ENCODE measurements around the gene PPP2R2B. TPM values are rescaled to one million over a fixed set of nuclear protein-coding genes. Genes with fewer than 3 reads are reported as not detected.
A peak's percentile ranks its signal among the peaks of the same experiment; 100 is the strongest.

Gene PPP2R2B
- total RNA-seq, 2 donors from 2014 or later, result 0.35 to 0.93 TPM

DNA sequence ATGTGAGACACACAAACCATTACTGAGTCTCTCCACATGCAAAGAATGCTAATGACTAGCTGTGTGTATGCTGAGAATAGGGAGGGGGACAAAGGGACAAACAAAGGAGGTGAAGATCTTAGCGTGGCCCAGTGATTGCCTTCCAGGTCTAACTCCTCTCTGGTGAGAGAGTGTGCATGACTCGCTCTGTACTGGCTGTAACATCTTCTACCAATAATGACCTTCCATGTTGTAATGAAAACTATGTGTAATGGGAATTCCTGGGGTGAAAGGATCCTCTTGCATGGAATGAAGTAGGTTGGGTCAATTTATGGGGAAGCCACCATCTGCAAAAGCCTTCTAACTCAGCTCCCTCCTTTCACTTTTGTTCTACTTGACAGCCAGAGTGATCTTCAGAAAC is 338.1 kb downstream of the PPP2R2B start:
- DNase-seq, result no peak
- H3K4me3 ChIP-seq, result no peak overlapping the region
- H3K36me3 ChIP-seq, result no peaks in the 10 kb centered on the region
- H3K9me3 ChIP-seq, result no peaks in the 10 kb centered on the region
- H3K4me1 ChIP-seq, result no peaks in the 10 kb centered on the region
- H3K27ac ChIP-seq, result no peak overlapping the region
- no peaks in the 10 kb centered on the region for H3K27me3 ChIP-seq
- H3K9ac ChIP-seq (ENCODE audit: low read depth in 2 of 2, low read length in 2 of 2), result no peak overlapping the region
- intact Hi-C loops (cut with DNase I), result loop anchor here (5.0 kb wide), 2 partner anchors 427 to 647 kb away; no protein-coding TSS in a partner anchor
- TF ChIP-seq, protein P1, sequence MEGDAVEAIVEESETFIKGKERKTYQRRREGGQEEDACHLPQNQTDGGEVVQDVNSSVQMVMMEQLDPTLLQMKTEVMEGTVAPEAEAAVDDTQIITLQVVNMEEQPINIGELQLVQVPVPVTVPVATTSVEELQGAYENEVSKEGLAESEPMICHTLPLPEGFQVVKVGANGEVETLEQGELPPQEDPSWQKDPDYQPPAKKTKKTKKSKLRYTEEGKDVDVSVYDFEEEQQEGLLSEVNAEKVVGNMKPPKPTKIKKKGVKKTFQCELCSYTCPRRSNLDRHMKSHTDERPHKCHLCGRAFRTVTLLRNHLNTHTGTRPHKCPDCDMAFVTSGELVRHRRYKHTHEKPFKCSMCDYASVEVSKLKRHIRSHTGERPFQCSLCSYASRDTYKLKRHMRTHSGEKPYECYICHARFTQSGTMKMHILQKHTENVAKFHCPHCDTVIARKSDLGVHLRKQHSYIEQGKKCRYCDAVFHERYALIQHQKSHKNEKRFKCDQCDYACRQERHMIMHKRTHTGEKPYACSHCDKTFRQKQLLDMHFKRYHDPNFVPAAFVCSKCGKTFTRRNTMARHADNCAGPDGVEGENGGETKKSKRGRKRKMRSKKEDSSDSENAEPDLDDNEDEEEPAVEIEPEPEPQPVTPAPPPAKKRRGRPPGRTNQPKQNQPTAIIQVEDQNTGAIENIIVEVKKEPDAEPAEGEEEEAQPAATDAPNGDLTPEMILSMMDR (IDR thresholded peaks at IDR 0.05), result no peak

DNA sequence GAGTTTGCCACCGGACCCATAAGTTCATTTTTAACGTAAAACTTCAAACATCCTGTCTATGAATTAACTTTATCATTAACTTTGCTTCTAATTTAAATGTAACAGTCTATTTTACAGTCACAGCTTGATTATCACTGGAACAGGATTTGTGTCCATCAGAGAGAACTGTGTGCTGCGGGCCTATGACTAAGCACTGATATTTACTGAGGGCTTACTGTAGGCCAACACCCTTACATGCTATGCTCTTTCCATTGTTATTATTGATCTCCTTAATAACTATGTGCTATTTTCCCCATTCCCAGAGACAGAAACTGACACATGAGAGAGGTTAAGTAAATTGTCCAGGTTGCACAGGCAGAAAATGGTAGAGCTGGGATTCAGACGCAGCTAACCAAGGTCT is 338.6 kb downstream of the PPP2R2B start:
- no peak for DNase-seq
- no peak overlapping the region for H3K27ac ChIP-seq
- no peaks in the 10 kb centered on the region for H3K4me1 ChIP-seq
- no peaks in the 10 kb centered on the region for H3K36me3 ChIP-seq
- intact Hi-C loops (cut with DNase I), result loop anchor here (5.0 kb wide), 2 partner anchors 427 to 647 kb away; no protein-coding TSS in a partner anchor
- no peak overlapping the region for H3K9ac ChIP-seq (ENCODE audit: low read depth in 2 of 2, low read length in 2 of 2)
- H3K4me3 ChIP-seq, result no peak overlapping the region
- TF ChIP-seq, protein P1 (IDR thresholded peaks at IDR 0.05), result no peak
- no peaks in the 10 kb centered on the region for H3K9me3 ChIP-seq
- no peaks in the 10 kb centered on the region for H3K27me3 ChIP-seq

DNA sequence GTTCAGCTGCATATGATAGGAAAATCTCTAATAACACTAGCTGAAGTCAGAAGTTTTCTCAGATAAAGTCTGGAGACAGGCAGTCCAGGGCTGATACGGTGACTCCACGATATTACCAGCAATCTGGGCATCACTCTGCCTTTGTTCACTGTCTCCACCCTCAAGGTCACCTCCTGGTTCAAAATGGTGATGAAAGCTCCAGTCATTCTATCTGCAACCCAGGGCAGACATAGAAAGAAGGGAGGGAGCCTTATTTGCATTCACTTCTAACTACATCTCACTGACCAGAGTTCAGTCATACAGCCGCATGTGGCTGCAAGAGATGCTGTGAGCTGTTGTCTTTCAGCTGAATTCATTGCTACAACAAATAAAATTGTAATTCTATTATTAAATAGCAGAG is 340.1 kb downstream of the PPP2R2B start:
- no peak for DNase-seq
- intact Hi-C loops (cut with DNase I), result no loop called here

DNA sequence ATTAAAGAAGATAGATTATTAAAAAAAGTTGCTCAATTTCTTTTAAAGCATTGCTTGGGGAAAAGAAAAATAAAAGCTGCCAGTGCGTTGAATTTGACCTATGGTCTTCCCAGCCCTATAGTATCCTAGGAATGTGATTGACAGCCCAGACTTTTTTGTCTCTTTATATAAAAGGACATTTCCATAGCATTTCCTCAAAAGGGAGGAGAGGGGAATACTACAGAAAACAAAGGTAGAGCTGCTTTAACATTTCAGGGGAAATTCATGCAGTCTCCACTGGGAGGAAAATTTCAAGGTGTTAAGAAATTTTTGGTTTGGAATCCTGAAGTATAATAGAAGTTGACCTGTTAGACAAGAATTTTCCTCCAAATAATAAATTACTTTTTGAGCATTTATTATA is 344.7 kb downstream of the PPP2R2B start:
- intact Hi-C loops (cut with DNase I), result no loop called here
- H3K4me1 ChIP-seq, result no peaks in the 10 kb centered on the region
- TF ChIP-seq, protein P1 (IDR thresholded peaks at IDR 0.05), result no peak
- H3K9ac ChIP-seq (ENCODE audit: low read depth in 2 of 2, low read length in 2 of 2), result no peak overlapping the region
- no peak overlapping the region for H3K4me3 ChIP-seq
- H3K27me3 ChIP-seq, result no peaks in the 10 kb centered on the region
- H3K9me3 ChIP-seq, result no peaks in the 10 kb centered on the region
- no peak for DNase-seq
- no peak overlapping the region for H3K27ac ChIP-seq
- H3K36me3 ChIP-seq, result no peaks in the 10 kb centered on the region

More for the DNA sequence above, 340.1 kb downstream of the PPP2R2B start:
- Histone ChIP-seq H3K4me1 (no peaks in the 10 kb centered on the region), H3K36me3 (no peaks in the 10 kb centered on the region), H3K27ac (no peak overlapping the region), H3K9ac (ENCODE audit: low read depth in 2 of 2, low read length in 2 of 2) (no peak overlapping the region), H3K4me3 (no peak overlapping the region), H3K9me3 (no peaks in the 10 kb centered on the region), H3K27me3 (no peaks in the 10 kb centered on the region)
- TF ChIP-seq, protein P1 (IDR thresholded peaks at IDR 0.05), result no peak

DNA sequence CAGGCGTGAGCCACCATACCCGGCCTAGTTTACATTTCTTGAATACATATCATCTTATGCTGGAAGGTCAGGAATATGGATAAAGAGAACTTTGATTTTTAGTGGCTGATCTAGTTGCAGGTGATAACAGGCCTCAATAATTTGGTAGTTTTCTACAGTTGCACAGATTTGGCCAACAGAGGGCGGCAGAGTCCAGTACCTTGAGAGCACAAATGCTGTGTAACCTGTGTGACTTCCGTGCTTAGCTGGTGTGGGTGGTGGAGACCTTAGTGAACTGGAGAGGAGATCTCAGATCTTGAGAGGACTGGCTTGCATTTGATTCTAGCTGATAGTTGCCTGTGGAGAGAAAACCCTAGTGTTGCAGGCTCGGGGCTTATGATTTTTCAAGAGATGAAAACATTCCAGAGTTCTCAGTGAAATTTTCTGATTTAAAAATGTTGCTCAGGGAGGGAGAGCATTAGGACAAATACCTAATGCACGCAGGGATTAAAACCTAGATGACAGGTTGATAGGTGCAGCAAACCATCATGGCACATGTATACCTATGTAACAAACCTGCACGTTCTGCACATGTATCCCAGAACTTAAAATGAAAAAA is 345.2 kb downstream of the PPP2R2B start:
- intact Hi-C loops (cut with DNase I), result no loop called here
- no peak overlapping the region for H3K27ac ChIP-seq
- no peak overlapping the region for H3K9ac ChIP-seq (ENCODE audit: low read depth in 2 of 2, low read length in 2 of 2)
- H3K36me3 ChIP-seq, result no peaks in the 10 kb centered on the region
- peak; percentile 71 for DNase-seq
- no peak overlapping the region for H3K4me3 ChIP-seq
- no peaks in the 10 kb centered on the region for H3K27me3 ChIP-seq
- H3K9me3 ChIP-seq, result no peaks in the 10 kb centered on the region
- no peaks in the 10 kb centered on the region for H3K4me1 ChIP-seq
- TF ChIP-seq, protein P1 (IDR thresholded peaks at IDR 0.05), result peak; percentile 61

Data from colonic mucosa (tissue), 4 donors.